Ascending aorta (tissue), 2 donors: Measurements from ENCODE around the gene ADGRF5. TPM values are rescaled to one million over a fixed set of nuclear protein-coding genes. Genes with fewer than 3 reads are reported as not detected.

Source experiments
- DNase-seq, 2 donors: peaks; one replicate each; pipeline ENCODE4 v3.0.0-alpha.2; 2019; ENCODE audit warnings: low spot score in 2 of 2
- H3K27ac ChIP-seq, 2 donors: fragments of 200-600 bp; sonication (generic); one replicate each; pipeline ENCODE4 v1.5.1; 2016 to 2017; ENCODE audit warnings: mild to moderate bottlenecking in 1 of 2
- H3K27me3 ChIP-seq: fragments of 200-600 bp; sonication (generic); one replicate; pipeline ENCODE4 v1.5.1; 2017
- H3K36me3 ChIP-seq, 2 donors: fragments of 200-600 bp; sonication (generic); one replicate each; pipeline ENCODE4 v1.5.1; 2016
- H3K4me1 ChIP-seq, 2 donors: fragments of 200-600 bp; sonication (generic); one replicate each; pipeline ENCODE4 v1.5.1; 2016 to 2017; ENCODE audit warnings: mild to moderate bottlenecking in 1 of 2
- H3K4me3 ChIP-seq, 2 donors: fragments of 200-600 bp; sonication (generic); one replicate each; pipeline ENCODE4 v1.5.1; 2016 to 2017; ENCODE audit warnings: mild to moderate bottlenecking in 1 of 2
- H3K9me3 ChIP-seq, 2 donors: fragments of 200-600 bp; sonication (generic); one replicate each; pipeline ENCODE4 v1.5.1; 2016
- CTCF ChIP-seq, 3 experiments: fragments of 200-600 bp in 2 of 3; fragments of 450-650 bp in 1 of 3; sonication (generic) in 2 of 3; IDR thresholded peaks; one replicate each; pipeline ENCODE4 v1.5.1; 2016 to 2019; ENCODE audit warnings: antibody characterized with exemption in 3 of 3, mild to moderate bottlenecking in 1 of 3, moderate library complexity in 1 of 3
- intact Hi-C: fragments of 100-400 bp; cut with DNase I; formaldehyde crosslinking; loops from one replicate; pipeline ENCODE4 v1.15.1; 2023
- total RNA-seq: library from RNA; depleted of rRNA; stranded (reverse); fragments of >200 nt; gene quantifications from one replicate; pipeline ENCODE4 v1.1.0, GENCODE V29; 2016

ADGRF5 gene
- total RNA-seq, 1 donor from 2014 or later, result 29.6 TPM

DNA sequence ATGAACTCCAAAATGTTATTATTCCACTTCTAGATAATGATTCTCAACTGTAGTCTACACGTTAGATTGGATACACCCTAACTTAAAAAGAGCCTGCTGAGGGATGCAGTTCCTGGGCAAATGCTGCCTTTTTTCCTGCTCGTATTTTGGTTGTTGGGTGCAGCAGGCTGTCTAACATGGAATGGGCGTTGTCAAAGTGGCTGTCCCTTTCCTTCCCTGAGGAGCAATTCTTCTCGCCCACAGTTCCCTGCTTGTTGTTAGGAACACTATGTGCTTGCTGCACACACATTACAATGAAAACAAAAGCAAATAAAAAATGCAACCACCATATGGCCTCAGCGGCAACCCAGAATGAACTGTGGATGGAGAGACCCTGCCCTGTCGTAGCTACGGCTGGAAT lies 1.7 kb upstream of the ADGRF5 start:
- Histone ChIP-seq H3K4me3 (no peak overlapping the region), H3K4me1 (peaks cover 0 to 6% of the 10 kb centered on the region in 2 donors), H3K27ac (no peak overlapping the region), H3K27me3 (no peaks in the 10 kb centered on the region), H3K9me3 (no peaks in the 10 kb centered on the region), H3K36me3 (no peaks in the 10 kb centered on the region)
- intact Hi-C loops, result no loop called here
- TF ChIP-seq CTCF (IDR thresholded peaks at IDR 0.05), result no peak
- DNase-seq, result no peak

DNA sequence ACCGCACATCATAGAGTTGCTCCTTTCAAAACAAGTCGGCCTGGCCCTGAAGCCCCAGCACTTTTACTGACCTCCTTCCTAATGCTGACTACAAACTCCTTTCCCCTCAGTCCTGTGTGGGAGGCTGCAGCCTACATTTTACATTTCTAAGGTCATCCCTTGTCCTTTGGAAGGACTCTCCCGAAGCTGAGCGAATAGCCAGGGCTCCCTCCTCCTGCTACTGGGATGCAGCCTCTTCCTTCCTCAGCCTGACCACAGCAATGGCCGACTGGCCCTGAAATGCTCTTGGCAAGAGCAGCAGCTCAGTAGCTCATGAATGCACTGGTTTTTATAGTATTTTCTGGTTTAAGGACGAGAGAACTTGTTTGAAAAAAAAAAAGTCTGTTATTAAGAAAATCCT lies 679 bp downstream of the ADGRF5 start:
- intact Hi-C loops, result no loop called here
- peak overlapping the region in 1 of 2 donors; percentile 21 for H3K4me3 ChIP-seq

GRCh38 chr6:46918806-46919205 lies 2.9 kb downstream of the ADGRF5 start:
- Histone ChIP-seq H3K4me3 (no peak overlapping the region), H3K4me1 (no peaks in the 10 kb centered on the region), H3K27ac (no peak overlapping the region)

More for the DNA sequence above, 679 bp downstream of the ADGRF5 start:
- Histone ChIP-seq H3K27ac (peak overlapping the region in 1 of 2 donors; percentile 13), H3K27me3 (no peaks in the 10 kb centered on the region), H3K4me1 (peaks cover 0 to under 1% of the 10 kb centered on the region in 2 donors), H3K9me3 (no peaks in the 10 kb centered on the region), H3K36me3 (no peaks in the 10 kb centered on the region)
- no peak for DNase-seq
- no peak for TF ChIP-seq CTCF (IDR thresholded peaks at IDR 0.05)

DNA sequence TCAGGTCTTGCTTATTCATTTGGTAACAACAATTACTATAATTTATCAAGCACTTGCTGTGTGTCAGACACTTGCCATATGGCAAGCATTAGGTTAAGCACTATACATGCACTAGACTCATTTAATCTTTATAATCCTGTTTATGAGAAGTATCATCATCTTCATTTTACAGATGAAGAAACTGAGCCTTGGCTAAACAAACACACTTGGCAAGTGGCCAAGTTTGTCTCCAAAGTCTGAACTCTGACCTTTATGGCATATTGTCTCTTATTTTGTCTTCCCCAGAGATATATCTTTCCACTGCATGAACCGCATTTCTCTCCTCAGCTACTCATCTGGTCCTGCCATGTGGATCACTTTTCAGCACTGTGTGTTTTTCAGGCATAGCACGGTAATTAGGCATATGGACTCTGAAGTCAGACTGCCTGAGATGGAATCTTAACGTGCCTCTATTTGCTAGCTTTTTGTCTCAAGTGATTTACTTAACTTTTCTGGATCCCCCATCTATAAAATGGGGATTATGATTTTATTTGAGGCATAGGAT lies 4.7 kb downstream of the ADGRF5 start:
- H3K4me3 ChIP-seq, result no peak overlapping the region
- TF ChIP-seq CTCF (IDR thresholded peaks at IDR 0.05), result no peak
- no peaks in the 10 kb centered on the region for H3K9me3 ChIP-seq
- H3K4me1 ChIP-seq, result no peaks in the 10 kb centered on the region
- no peak overlapping the region for H3K27ac ChIP-seq
- no peaks in the 10 kb centered on the region for H3K36me3 ChIP-seq
- no peaks in the 10 kb centered on the region for H3K27me3 ChIP-seq
- intact Hi-C loops, result no loop called here
- DNase-seq, result no peak

More at GRCh38 chr6:46918806-46919205, 2.9 kb downstream of the ADGRF5 start:
- H3K36me3 ChIP-seq, result no peaks in the 10 kb centered on the region
- intact Hi-C loops, result no loop called here
- DNase-seq, result no peak
- no peaks in the 10 kb centered on the region for H3K9me3 ChIP-seq
- no peak for TF ChIP-seq CTCF (IDR thresholded peaks at IDR 0.05)
- no peaks in the 10 kb centered on the region for H3K27me3 ChIP-seq

GRCh38 chr6:46915866-46916265 lies 5.9 kb downstream of the ADGRF5 start:
- no peak for TF ChIP-seq CTCF (IDR thresholded peaks at IDR 0.05)
- no peak for DNase-seq
- H3K9me3 ChIP-seq, result no peaks in the 10 kb centered on the region
- no peak overlapping the region for H3K27ac ChIP-seq
- no peaks in the 10 kb centered on the region for H3K4me1 ChIP-seq
- H3K36me3 ChIP-seq, result no peaks in the 10 kb centered on the region
- intact Hi-C loops, result no loop called here
- H3K27me3 ChIP-seq, result no peaks in the 10 kb centered on the region
- H3K4me3 ChIP-seq, result no peak overlapping the region

DNA sequence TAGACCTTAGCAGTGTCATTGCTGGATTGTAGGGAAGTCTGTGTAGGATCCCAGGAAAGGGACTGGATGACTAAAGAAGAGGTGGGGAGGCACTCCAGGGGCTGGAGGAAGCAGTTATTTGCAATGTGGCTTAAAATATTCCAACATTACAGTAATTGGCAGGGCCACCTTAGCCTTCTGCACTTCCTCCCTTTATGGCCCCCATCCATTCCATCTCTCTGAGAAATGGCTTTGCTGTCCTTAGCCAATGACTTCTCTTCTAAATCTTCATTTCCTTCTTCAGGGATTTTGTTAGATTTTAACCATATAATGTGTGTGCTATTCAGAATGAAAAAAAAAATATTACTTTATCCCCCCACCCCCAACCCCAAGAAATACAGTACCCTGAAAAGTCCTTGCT lies 6.4 kb downstream of the ADGRF5 start:
- no peak overlapping the region for H3K4me3 ChIP-seq
- no peak for DNase-seq
- no peaks in the 10 kb centered on the region for H3K9me3 ChIP-seq
- intact Hi-C loops, result no loop called here
- no peak overlapping the region for H3K27ac ChIP-seq
- no peaks in the 10 kb centered on the region for H3K27me3 ChIP-seq
- no peaks in the 10 kb centered on the region for H3K4me1 ChIP-seq
- H3K36me3 ChIP-seq, result no peaks in the 10 kb centered on the region
- no peak for TF ChIP-seq CTCF (IDR thresholded peaks at IDR 0.05)
